HG03066 (cell line): ENCODE measurements around the gene RNF31.

Experiments
- ATAC-seq: cut with Tn5 transposase; IDR thresholded peaks from one replicate; pipeline ENCODE4 v1.9.1; 2021; ENCODE audit warnings: low read depth; ENCODE audit not compliant: unreplicated experiment

Gene RNF31

DNA sequence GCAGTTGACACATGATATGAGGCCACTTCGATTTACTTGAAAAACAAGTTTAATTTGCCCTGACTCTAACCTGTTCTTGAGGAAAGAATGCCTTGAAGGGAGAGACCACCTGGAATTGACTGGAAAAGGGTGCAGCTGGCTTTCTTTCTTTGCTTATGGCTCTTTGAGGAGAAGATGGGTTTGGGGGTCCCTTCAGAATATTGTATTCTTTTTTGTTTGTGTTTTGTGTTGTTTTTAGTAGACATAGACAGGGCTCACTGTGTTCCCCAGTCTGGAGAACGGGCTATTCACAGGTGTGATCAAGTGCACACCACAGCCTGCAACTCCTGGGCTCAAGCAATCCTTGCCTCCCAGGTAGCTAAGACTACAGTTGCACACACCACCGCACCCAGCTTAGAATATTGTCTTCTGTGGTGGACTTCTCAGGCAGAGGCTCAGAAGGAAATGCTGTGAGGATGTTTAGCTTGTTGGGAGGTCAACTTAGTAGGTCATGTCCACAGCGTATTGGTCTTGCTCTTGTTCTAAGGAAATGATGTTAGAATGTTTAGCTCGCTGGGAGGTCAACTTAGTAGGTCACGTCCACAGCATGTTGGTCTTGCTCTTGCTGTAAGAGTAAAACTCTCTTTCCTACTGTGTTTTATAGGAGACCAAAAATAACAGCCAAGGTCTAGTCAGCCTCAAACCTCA lies 31.0 kb upstream of the RNF31 start:
- ATAC-seq: no peak

GRCh38 chr14:24117179-24117578 lies 30.1 kb upstream of the RNF31 start:
- no peak for ATAC-seq

DNA sequence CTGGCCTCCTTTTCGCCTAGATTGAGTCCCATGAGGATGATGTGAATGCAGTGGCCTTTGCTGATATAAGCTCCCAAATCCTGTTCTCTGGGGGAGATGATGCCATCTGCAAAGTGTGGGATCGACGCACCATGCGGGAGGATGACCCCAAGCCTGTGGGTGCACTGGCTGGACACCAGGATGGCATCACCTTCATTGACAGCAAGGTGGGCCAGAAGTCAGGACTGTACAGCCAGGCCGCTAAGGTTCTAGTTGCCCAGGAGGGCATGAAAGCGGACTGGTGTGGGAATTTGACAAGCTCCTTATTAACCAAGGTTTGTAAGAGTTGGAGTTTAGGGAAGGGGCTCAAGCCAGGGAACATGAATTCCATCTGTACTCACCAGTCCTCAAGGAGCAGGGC lies 27.6 kb upstream of the RNF31 start:
- no peak for ATAC-seq

- no peak for ATAC-seq
These were observed 26.1 kb upstream of the RNF31 start for GRCh38 chr14:24121210-24121609.

- ATAC-seq: no peak
These were observed 24.9 kb upstream of the RNF31 start for GRCh38 chr14:24122416-24122815.

GRCh38 chr14:24122898-24123297 lies 24.4 kb upstream of the RNF31 start:
- no peak for ATAC-seq

GRCh38 chr14:24123424-24124417 lies 23.6 kb upstream of the RNF31 start:
- no peak for ATAC-seq

- no peak for ATAC-seq
These were observed 20.4 kb upstream of the RNF31 start for GRCh38 chr14:24126939-24127338.

DNA sequence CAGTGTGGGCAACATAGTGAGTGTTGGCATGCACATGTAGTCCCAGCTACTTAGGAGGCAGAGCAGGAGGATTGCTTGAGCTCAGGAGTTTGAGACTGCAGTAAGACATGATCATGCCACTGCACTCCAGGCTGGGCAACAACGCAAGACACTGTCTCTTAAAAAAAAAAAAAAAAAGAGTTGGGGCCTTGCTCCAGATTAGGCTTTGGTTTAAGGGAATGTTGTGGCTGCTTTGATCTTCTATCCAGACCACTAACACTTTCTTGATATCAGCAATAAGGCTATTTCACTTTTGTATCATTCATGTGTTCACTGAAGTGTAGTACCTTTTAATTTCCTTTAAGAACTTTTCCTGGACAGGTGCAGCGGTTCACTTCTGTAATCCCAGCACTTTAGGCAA lies 19.6 kb upstream of the RNF31 start:
- no peak for ATAC-seq

DNA sequence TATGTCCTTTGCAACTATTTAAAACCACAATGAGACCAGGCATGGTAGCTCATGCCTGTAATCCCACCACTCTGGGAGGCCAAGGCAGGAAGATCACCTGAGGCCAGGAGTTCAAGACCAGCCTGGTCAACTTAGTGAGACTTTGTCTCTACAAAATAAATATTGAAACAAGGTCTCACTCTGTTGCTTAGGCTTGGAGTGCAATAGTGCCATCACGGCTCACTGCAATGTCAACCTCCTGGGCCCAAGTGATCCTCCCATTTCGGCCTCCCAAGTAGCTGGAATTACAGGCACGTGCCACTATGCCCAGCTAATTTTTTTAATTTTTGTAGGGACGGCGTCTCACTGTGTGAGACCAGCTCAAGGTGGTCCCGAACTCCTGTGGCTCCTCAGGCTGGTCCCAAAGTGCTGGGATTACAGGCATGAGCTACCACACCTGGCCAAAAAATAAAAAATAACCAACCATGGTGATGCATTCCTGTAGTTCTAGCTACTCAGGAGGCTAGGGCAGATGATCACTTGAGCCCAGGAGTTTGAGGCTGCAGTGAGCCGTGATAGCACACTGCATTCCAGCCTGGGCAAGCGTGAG lies 17.8 kb upstream of the RNF31 start:
- ATAC-seq: no peak

DNA sequence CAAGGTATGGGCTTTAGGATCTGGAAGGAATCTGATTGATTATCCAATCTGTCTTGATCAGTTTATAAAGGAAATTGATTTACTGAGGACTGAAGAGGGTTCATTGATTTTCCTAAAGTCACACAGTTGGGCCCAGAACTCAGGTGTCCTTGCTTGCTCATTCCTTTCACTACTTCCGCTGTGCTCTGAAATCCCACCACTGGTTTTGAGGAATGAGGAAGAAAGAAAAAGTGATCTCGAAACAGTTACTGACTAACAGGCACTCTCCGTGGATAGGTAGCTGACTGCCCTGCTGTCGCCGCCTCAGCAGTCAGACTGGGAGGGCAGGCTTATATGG lies 16.9 kb upstream of the RNF31 start, which contains the start of gene FITM1:
Gene FITM1, plus strand, starts transcription at position 280 of the 337 bp plus-strand sequence. CDS start 905 bp downstream, outside the sequence.
- no peak for ATAC-seq

DNA sequence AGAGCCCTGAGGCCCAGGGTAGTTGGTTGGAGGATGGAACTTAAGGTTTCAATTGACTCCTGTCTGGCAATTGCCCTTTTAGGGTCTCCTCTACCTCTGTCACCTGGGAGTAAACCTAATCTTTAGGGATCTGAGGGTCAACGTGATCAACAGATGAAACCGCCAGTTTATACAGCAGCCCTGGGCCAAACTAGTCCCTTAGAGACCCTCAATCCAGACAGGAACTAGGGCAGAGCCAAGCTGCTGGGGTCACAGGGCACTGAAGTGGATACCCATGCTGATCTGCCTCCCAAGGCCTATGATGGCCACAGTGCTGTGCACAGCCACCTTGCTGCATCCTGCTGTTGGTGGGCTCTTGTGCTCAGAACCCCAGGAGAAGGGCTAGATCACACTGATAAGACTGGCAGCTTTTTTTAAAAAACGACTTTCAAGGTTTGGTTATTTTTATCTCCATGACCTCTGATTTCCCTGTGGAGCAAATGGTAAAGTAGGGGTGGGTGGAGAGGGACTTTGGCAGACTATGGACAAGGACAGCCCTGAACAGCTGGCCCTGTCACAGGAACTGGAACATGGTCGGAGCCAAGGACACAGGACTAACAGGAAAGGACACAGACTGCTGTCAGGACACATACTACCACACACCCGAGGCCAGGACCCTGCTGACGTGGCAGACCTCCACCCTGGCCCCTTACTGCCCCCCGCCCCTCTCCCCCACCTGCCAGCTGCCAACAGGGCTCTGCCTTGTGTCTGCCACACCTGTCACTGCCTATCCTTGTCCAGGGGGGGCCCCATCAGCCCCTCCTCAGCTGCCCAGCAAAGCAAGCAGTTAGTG lies 16.4 kb upstream of the RNF31 start:
- no peak for ATAC-seq

- ATAC-seq: no peak
These were observed 15.7 kb upstream of the RNF31 start for GRCh38 chr14:24131549-24131966.

GRCh38 chr14:24132061-24132685 lies 15.1 kb upstream of the RNF31 start:
- no peak for ATAC-seq

DNA sequence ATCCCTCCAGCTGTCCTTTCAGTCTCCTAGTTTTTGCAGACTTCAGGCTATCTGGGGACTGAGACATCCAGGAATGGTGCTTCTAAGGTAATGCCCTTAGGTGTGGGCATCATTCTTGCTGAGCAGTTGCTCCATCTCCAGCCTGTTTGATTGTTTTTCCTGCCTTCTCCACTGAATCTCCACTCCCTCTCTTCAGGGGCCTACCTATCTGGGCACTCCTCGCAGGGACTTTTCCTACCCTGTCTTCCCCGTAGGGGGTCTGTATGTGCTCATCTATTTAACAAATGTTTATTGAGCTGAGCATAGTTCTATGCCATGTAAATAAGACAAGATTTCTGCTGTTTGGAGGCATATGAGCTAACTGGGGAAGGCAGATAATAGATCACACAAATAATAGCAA lies 14.3 kb upstream of the RNF31 start:
- ATAC-seq: no peak

- no peak for ATAC-seq
These were observed 13.6 kb upstream of the RNF31 start for GRCh38 chr14:24133735-24134134.

- peak; percentile 12 for ATAC-seq
These were observed 11.8 kb upstream of the RNF31 start for GRCh38 chr14:24135584-24135833.

DNA sequence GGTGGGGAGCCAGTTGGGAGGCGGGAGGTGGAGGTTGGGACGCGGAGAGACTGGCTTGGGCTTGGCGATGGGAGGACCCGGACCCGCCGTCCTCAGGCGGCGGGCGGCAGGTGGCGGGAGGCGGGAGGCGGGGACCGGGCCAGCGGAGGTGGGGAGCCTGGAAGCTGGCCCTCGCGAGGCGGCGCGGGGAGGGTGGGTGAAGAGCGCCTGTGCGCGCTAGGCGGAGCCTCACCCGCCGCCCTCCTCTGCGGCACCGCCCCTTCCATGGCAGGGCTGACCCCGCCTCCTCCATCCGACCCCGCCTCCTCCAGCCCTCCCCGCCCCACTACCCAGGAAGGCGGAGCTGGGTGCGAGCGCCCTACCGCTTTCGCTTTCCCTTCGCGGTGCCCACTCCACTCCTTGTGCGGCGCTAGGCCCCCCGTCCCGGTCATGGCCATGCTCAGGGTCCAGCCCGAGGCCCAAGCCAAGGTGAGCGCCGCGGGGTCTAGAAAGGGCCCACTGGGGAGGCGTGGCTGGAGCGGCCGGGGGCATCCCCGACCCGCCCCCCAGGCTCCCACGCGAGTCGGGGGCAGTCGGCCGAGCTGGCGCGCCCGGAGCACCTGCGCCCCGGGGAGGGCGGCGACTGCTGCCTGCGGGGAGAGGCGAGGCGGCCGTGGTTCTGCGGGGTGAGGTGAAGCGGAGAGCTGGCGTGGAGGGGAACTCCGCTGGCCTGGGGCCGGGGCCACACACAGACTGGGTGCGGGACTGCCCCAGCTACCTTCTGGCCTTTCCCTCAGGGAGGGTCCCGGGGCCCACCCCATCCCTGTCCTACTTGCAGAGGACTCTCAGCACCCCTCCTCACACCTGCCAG lies 11.2 kb upstream of the RNF31 start, which contains the start of gene PSME1:
Gene PSME1, plus strand, starts transcription at position 361 of the 850 bp plus-strand sequence. Its CDS starts 69 bp downstream, at position 430.
- peak; percentile 85 for ATAC-seq
